ENCODE results near the gene PPM1F.

Gene PPM1F

DNA sequence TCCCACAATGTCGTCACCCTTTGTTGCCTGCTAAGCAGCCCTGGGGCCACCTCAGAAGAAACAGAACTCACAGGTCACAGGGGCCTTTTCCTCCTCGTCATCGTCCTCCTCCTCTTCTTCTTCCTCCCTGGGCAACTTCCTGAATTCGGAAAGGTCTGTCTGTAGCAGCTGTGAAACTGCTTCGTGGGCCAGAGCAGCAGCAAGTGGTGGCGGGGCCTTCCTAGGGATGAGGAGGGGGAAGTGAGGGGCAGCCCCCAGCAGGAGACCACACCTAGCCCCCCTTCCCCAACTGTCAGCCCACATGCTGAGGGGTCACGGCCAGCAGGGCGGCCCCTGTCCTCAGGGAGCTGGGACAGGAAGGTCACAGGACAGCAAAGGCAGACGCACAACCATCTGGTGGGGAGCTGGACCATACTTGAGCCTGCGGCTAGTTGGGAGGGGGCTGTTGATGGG lies 13.2 kb downstream of the PPM1F start:
- Histone ChIP-seq H3K9me3 (ENCODE audit: insufficient read depth, low read length) (no peaks in the 10 kb centered on the region), H2AFZ (ENCODE audit: low read depth, low read length) (no peak overlapping the region), H3K4me2 (ENCODE audit: low read length) (no peak overlapping the region), H3K4me3 (ENCODE audit: low read length) (no peak overlapping the region), H4K20me1 (ENCODE audit: insufficient read depth, low read length) (no peaks in the 10 kb centered on the region), H3K9ac (ENCODE audit: low read length) (no peak overlapping the region), H3K27me3 (ENCODE audit: low read depth, low read length) (no peaks in the 10 kb centered on the region), H3K4me1 (ENCODE audit: low read length) (peaks cover 5% of the 10 kb centered on the region; the same call in 1 of the 2 replicates), H3K27ac (ENCODE audit: low read length) (no peak overlapping the region), H3K79me2 (ENCODE audit: low read length) (no peaks in the 10 kb centered on the region), H3K36me3 (replicated peaks; ENCODE audit: low read depth, low read length) (no peaks in the 10 kb centered on the region)
- TF ChIP-seq EZH2phosphoT487 (IDR thresholded peaks at IDR 0.05; ENCODE audit: low read depth) = no peak
- TF ChIP-seq, protein P1, sequence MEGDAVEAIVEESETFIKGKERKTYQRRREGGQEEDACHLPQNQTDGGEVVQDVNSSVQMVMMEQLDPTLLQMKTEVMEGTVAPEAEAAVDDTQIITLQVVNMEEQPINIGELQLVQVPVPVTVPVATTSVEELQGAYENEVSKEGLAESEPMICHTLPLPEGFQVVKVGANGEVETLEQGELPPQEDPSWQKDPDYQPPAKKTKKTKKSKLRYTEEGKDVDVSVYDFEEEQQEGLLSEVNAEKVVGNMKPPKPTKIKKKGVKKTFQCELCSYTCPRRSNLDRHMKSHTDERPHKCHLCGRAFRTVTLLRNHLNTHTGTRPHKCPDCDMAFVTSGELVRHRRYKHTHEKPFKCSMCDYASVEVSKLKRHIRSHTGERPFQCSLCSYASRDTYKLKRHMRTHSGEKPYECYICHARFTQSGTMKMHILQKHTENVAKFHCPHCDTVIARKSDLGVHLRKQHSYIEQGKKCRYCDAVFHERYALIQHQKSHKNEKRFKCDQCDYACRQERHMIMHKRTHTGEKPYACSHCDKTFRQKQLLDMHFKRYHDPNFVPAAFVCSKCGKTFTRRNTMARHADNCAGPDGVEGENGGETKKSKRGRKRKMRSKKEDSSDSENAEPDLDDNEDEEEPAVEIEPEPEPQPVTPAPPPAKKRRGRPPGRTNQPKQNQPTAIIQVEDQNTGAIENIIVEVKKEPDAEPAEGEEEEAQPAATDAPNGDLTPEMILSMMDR (IDR thresholded peaks at IDR 0.05; ENCODE audit: low read depth, low read length) = no peak

DNA sequence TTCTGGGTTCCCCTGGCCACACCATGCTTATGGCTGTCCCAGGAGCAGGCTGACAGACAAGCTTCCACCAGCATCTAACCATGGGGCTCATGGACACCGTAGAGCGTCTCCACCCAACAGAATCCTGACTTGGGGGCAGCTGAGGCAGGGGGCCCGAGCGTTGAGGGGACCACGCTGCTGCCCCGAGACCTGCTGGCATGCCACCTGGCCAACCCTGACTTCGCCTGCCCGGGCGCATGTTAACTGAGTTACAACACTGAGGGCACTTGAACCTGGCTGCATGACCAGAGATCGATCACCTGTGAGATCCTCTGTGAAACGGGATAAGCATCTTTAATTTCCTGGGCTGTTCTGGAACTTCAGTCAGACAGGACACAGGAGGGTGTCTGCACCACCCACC lies 13.7 kb downstream of the PPM1F start:
- Histone ChIP-seq H3K9me3 (ENCODE audit: insufficient read depth, low read length) (no peaks in the 10 kb centered on the region), H2AFZ (ENCODE audit: low read depth, low read length) (no peak overlapping the region), H3K4me2 (ENCODE audit: low read length) (peak overlapping the region; percentile 75), H3K27ac (ENCODE audit: low read length) (no peak overlapping the region), H3K36me3 (replicated peaks; ENCODE audit: low read depth, low read length) (no peaks in the 10 kb centered on the region), H3K4me3 (ENCODE audit: low read length) (peak overlapping the region; percentile 81), H3K9ac (ENCODE audit: low read length) (no peak overlapping the region), H3K79me2 (ENCODE audit: low read length) (no peaks in the 10 kb centered on the region), H3K27me3 (ENCODE audit: low read depth, low read length) (no peaks in the 10 kb centered on the region), H3K4me1 (ENCODE audit: low read length) (peaks cover 5% of the 10 kb centered on the region; the same call in 1 of the 2 replicates), H4K20me1 (ENCODE audit: insufficient read depth, low read length) (no peaks in the 10 kb centered on the region)
- TF ChIP-seq, protein P1 (IDR thresholded peaks at IDR 0.05; ENCODE audit: low read depth, low read length) = no peak
- no peak for TF ChIP-seq EZH2phosphoT487 (IDR thresholded peaks at IDR 0.05; ENCODE audit: low read depth)

DNA sequence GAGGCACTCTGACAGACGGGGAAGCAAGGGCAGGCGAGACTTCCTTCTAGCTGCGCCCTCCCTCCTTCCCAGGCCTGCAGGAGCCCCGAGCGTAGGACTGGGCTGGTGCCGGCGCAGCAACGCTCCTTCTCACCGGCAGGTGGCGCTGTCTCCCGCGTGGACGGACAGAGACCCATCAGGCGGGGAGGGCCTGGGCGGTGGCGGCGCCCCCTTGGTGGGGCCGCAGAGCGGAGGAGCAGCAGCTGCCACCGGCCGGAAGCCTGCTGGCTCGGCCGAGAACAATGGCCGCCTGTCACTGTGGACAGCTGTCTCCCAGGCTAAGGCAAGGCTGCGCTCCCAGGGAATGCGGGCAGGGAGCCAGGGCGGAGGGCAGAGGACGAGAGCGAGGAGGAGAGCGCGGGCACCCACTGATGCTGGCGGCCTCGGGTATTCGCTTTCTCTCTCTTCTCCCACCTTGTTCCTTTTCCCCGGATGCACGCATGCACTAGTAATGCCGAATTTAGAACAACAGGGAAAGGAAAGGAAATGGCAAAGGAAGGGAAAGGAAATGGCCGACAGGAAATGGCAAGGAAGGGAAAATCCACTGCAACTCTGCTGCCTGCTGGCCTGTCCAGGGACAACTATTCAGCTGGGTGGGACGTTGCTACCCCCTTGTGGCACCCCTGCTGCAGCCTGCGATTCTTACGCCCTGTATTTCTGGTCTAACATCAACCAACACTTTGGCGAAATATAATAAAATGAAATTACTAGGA lies 14.4 kb downstream of the PPM1F start:
- Histone ChIP-seq H3K79me2 (ENCODE audit: low read length) (no peaks in the 10 kb centered on the region), H4K20me1 (ENCODE audit: insufficient read depth, low read length) (no peaks in the 10 kb centered on the region), H3K4me2 (ENCODE audit: low read length) (peak overlapping the region; percentile 75), H3K9me3 (ENCODE audit: insufficient read depth, low read length) (no peaks in the 10 kb centered on the region), H2AFZ (ENCODE audit: low read depth, low read length) (peak overlapping the region; percentile 78), H3K27ac (ENCODE audit: low read length) (no peak overlapping the region), H3K9ac (ENCODE audit: low read length) (peak overlapping the region; percentile 52), H3K4me1 (ENCODE audit: low read length) (peaks cover 5% of the 10 kb centered on the region; the same call in 1 of the 2 replicates), H3K36me3 (replicated peaks; ENCODE audit: low read depth, low read length) (no peaks in the 10 kb centered on the region), H3K4me3 (ENCODE audit: low read length) (peak overlapping the region; percentile 81), H3K27me3 (ENCODE audit: low read depth, low read length) (no peaks in the 10 kb centered on the region)
- TF ChIP-seq, protein P1 (IDR thresholded peaks at IDR 0.05; ENCODE audit: low read depth, low read length) = peak; percentile 90
- TF ChIP-seq EZH2phosphoT487 (IDR thresholded peaks at IDR 0.05; ENCODE audit: low read depth) = no peak

DNA sequence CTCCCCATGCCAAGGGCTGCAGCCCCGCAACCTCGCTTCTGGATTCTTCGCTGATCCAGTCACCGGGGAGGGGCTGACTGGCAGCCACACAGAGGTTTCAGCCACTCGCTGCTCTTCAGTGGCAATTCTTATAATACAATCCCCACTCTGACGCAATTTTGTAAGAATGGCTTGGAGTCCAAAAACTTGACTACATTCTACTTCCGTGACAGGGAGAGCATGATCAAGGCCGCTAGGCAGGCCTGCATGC lies 14.9 kb downstream of the PPM1F start:
- H3K27ac ChIP-seq (ENCODE audit: low read length) = no peak overlapping the region
- no peaks in the 10 kb centered on the region for H3K36me3 ChIP-seq (replicated peaks; ENCODE audit: low read depth, low read length)
- H3K27me3 ChIP-seq (ENCODE audit: low read depth, low read length) = no peaks in the 10 kb centered on the region
- peak overlapping the region; percentile 81 for H3K4me3 ChIP-seq (ENCODE audit: low read length)
- no peaks in the 10 kb centered on the region for H3K79me2 ChIP-seq (ENCODE audit: low read length)
- no peaks in the 10 kb centered on the region for H4K20me1 ChIP-seq (ENCODE audit: insufficient read depth, low read length)
- no peak overlapping the region for H2AFZ ChIP-seq (ENCODE audit: low read depth, low read length)
- peak overlapping the region; percentile 15; the same call in 1 of the 2 replicates for H3K9ac ChIP-seq (ENCODE audit: low read length)
- H3K9me3 ChIP-seq (ENCODE audit: insufficient read depth, low read length) = no peaks in the 10 kb centered on the region
- H3K4me2 ChIP-seq (ENCODE audit: low read length) = peak overlapping the region; percentile 75
- TF ChIP-seq, protein P1 (IDR thresholded peaks at IDR 0.05; ENCODE audit: low read depth, low read length) = no peak
- TF ChIP-seq EZH2phosphoT487 (IDR thresholded peaks at IDR 0.05; ENCODE audit: low read depth) = no peak
- peaks cover 5% of the 10 kb centered on the region; the same call in 1 of the 2 replicates for H3K4me1 ChIP-seq (ENCODE audit: low read length)

All from OCI-LY3 (cell line).